ENCODE data around the gene KLHL22. TPM values are rescaled to one million over a fixed set of nuclear protein-coding genes. Genes with fewer than 3 reads are reported as not detected.

The KLHL22 gene
- total RNA-seq, 1 experiment from 2014 or later: 29.4 TPM

DNA sequence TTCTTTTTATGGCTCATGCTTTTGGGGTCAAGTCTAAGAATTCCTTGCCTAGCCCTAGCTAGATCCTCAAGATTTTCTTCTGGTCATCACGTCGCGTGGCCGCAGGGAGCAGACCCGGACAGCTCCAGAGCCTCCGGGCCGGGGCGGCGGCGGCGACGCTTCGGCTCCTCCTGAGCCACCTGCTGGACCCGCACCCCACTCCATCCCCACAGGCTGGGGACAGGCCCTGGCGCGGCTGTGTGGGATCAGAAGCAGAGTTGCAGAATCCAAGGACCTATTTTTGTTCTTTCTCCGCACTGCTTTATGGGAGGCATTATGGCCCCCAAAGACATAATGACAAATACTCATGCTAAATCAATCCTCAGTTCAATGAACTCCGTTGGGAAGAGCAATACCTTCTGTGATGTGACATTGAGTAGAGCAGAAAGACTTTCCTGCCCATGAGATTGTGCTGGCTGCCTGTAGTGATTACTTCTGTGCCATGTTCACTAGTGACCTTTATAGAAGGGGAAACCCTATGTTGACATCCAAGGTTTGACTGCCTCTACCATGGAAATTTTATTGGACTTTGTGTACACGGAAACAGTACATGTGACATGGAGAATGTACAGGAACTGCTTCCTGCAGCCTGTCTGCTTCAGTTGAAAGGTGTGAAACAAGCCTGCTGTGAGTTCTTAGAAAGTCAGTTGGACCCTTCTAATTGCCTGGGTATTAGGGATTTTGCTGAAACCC lies 45.6 kb downstream of the KLHL22 start:
- no peak for DNase-seq (ENCODE audit: low read depth)

DNA sequence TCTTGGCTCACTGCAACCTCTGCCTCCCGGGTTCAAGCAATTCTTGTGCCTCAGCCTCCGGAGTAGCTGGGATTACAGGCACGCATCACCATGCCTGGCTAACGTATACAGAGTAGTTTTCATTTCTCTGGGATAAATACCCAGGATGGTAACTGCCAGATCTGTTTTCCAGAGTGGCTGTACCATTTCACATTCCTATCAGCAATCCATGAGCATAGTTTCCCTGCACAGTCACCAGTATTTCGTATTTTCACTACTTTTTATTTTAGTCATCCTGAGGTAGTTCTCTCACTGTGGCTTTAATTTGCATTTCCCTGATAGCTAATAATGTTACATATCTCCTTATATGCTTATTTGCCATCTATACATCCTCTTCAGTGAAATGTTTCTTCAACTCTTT lies 47.0 kb downstream of the KLHL22 start:
- no peak for DNase-seq (ENCODE audit: low read depth)

DNA sequence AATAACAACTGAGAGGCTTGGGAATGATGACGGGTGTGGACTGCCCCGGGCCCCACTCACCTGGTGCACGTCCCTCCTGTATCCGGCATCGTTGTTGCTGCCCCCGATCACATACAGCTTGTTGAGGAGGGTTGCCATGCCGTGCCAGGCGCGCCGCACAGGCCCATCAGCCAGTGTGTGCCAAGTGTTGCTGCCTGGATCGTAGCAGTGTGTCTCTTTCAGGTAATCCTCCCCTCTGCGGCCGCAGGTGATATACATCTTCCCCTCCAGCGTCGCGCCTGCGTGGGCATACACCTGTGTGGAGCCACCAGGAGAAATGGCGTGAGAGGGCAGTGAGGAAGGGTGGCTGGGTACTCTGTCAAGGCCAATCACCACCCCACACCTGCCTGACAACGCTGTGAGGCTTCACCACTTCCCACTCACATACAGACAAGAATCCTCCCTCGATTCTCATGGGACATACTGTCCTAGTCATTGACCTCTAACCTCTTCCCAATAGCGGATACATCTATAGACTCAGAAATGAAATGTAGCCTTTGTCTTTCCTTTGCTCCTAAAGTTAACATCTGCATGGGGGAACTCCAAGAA lies 49.1 kb downstream of the KLHL22 start:
- DNase-seq (ENCODE audit: low read depth): no peak

DNA sequence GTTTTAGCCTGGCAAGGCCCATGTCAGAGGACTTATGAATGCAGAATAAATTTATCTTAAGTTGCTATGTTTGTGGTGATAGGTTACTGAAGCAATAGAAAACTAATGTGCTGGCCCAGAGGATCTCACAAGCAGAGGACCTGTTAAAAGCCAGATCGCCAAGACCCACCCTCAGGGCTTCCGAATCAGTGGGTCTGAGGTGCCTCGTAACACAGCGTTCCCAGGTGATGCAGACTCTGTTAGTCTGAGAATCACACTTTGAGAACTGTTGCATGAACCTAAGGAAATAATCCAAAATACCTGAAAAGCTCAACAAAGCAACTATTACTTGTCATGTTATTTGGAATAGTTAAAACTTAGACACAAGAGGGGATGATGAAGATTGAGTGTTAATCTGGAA lies 51.3 kb downstream of the KLHL22 start:
- no peak for DNase-seq (ENCODE audit: low read depth)

DNA sequence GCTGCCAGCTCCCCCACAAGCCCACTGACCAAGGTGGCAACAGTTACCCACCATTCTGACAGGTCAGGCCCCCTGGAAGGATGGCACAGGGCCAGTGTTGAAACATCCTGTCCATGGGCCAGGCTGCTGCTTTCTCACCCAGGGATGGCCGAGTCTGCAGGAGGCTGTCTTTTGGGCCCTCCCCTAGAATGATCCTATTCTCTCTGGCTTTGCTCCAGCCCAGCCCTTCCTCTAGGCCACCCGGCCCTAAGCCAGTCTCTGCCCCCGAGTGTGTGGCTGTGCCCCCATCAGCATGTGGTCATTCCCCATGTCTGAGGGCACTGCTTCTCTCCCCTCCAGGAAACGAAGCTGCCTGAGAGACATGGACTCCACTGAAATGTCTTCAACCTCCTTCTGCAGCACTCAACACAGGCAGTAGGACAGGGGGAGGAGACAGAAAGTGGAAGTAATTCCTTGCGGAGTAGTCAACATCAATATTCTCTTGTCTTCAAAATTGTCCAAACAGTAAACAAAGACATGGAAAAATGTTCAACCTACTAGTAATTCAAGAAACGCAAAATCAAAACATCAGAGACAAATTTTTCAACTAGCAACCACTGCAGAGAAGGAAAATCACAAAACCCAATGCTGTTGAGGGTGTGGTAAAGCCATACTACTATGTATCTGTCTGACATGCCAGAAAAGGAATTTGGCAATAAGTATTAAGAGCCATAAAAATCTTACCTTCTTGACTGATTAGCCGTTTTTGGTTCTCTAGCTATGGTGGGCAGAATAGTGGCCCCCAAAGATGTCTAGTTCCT lies 52.9 kb downstream of the KLHL22 start:
- no peak for DNase-seq (ENCODE audit: low read depth)

DNA sequence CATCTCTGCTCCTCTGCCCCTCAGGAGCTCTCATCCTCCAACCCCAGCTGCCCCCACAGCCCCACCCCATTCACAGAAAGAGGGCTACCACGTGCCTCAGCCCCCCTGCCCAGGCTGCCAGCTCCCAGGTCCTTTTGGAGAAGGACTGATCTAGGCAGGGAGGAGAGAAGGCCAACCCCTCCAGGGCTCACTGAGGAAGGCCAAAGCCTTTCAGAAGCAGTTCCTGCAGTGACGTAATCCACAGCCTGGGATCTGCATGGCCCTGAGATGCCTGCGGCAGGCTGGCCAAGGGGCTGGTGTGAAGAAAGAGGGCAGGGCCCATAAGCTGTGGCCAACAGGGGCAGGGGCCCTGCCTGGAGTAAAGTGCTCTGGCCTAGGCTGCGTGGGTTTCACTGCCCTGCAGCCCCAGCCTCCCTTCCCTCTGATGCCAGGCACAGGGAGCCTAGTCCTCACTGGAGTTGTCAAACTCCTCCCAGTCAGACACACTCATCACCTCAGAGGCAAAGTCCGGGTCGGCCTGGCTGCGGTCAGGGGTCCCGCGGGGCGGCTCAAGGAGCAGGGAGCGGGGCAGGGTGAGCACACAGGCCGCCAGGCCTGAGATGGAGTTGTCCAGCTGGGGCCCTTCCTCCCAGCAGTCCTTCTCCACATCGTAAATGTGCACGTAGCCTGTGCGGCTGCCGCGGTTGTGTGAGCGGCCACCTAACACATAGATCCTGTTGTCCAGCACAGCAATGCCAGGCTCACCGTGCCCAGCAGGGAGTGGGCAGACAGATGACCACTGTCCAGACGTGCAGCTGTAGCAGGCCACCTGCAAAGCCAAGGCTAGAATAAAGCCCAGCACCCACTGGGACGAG lies 53.7 kb downstream of the KLHL22 start:
- no peak for DNase-seq (ENCODE audit: low read depth)

DNA sequence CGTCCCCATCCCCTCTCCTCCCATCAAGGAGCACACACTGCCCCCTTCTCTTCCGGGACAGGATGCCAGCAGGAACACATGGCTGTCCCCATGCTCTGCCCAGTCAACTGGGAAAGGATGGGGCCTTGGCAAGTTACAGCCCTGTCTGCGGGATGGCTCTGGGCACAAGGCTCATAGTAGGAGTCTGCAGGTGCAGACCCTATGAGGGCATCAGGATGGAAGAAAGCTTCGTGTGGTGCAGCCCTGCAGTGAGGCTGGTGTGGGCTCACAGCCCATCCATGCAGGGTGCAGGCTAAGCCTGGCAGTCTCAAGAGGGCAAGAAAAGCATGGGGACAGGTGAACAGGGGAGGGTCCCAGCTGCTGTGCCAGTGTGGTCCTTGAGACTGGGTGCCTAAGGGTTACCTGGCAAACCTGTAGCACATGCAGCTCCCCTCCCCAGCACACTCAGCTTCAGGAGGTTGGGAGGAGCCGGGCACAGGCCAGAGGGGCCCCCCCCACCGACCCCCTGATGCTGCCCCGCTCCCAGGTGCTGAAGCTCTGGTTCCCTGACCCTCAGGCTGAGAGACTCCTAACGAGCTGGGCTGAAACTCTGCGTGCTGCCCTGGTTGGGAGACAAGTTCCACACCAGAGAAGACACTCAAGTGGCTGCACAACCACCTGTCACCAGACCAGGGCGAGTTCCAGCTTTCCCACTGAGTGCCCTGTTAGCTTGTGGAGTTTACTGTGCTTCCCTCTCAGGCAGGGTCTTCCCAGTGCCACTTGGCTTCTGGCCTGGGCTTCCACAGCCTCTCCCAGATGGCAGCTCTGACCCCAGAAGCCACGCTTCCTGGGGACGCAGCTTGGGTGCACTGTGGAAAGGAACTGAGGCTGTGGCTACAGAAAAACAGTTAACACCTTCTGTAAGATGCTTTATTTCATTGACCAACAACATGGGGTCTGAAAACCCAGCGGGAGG lies 54.7 kb downstream of the KLHL22 start:
- no peak for DNase-seq (ENCODE audit: low read depth)

DNA sequence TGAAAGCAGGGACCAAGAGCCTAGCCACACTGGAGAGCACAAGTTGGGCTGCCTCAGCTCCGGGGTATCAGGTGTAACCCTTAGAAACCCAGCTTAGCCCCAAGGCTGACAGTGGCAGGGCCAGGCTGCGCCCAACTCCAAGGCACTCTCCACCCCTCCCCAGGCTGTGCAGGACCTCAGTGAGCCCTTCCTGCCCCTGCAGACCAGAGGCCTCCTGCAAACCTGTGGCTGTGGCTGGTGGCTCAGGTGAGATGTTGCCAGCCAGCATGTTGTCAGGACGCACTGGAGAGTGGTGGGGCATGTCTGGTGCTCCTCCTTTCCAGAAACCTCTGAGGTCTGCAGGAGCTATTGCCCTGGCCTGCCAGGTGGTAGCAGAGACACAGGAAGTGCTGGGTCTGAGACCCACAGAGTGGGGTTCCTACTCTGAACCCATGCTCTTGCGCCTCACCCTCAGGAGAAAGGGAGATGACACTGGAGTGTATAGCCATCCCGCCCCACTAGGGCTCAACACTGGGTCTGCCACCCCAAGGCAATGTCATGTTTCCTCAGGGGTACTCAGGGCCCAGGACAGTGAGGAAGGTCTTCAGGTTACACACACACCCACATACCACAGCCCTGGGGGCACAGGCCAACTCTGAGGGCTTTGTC lies 55.5 kb downstream of the KLHL22 start:
- DNase-seq (ENCODE audit: low read depth): no peak

DNA sequence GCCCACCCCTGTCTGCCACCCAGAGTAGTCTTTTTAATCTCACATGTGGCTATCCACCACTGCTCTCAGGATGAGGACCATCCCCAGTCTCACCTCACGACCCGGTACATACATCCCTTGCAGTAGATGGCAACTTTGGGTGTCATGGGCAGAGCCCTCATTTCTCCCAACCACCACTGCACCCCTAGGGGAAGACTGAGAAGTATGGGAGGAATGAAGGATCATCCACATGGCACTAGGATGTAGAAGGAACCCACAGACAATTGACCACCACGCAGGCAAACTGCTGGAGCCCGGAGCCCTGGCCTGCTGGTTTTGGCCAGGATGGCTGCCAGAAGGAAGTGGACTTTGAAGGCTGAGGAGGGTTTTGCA lies 56.1 kb downstream of the KLHL22 start:
- DNase-seq (ENCODE audit: low read depth): no peak

DNA sequence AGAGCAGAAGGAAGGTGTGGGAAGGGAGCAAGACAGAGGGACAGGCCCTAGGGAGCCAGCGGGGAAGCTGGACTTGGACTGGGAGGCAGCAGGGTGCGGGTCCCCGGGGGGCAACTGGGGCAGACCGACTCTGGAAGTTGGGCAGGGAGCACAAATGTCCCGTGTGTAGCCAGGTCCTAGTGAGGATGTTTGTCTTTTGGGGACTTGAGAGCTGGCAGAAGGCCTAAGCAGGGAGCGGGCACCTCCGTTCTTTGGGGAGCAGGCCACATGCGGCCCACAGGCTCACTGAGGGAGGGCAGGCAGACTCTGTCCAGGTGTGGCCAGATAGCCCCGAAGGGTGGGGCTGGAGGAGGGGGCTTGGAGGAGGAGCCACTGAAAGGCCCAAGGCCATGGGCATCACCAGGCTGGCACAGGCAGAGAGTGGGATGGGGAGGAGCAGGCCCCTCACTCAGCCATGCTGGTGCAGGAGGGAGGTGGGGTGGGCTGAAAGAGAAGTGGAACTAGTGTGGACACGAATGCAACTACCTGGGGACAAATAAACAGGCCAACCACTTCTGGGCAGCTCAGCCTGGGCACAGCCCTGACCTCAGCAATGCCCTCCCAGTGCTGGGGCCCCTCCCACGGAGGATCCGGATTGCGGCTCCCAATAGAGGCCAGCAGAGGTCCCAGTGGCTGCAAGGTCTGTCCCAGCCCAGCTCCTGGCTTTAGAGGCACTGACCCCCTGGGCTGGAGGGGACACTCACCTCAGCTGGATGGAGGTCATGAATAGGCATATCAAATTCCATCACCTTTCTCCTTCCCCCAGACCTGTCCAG lies 56.7 kb downstream of the KLHL22 start:
- DNase-seq (ENCODE audit: low read depth): peak; percentile 31

DNA sequence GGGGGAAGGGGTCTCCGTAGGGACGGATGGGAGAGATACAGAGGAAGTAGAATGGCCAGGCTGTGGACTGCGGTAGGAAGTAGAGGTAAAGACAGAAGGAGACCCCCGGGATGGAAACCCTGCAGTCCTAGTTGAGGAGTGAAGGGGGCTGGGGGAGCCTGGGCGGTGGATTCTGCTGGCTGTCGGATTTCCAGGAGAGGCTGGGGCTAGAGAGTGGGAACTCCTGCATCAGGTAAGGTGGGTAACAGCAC lies 57.2 kb downstream of the KLHL22 start:
- no peak for DNase-seq (ENCODE audit: low read depth)

DNA sequence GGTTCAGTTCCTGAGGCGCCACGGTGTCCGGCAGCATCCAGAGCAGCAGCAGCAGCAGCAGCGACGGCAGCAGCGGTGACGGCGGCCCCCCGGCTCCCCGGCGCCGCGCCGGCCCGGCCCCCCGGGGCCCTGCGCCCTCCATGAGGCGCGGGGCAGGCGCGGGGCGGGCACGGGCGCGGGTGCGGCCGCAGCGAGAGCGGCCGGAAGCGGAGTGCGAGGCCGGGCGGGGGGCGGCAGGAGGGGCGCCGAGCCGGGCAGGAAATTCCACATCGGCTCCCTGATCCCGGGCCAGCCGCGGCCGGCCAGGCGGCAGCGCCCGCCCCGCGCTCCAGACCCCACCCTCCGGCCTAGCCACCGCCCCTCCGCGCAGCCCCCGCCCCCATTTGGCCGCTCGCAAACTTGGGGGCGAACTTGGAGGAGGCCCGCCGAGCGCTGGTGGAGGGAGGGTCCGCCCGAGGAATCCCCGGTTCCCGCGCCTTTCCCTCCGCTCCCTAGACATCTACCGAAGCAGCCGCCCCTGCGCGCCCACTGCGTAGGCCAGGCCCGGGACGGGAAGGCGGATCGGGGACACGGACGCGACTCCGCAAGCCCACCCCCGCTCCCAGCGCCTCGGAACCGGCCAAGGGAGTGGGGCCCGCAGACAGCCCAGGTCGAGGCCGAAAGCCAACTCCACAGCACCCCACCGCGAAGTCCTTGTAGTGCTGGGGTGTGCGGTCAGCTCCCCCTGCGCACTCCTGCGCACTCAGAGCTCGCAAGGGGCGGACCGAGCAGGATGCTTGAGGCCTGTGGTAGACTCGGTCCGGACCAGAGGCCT lies 57.8 kb downstream of the KLHL22 start, which contains the start of gene SCARF2:
Gene SCARF2 (minus strand): TSS at position 213 of the 814 bp plus-strand sequence. CDS start 71 bp downstream, at position 142.
- peak; percentile 11 for DNase-seq (ENCODE audit: low read depth)

DNA sequence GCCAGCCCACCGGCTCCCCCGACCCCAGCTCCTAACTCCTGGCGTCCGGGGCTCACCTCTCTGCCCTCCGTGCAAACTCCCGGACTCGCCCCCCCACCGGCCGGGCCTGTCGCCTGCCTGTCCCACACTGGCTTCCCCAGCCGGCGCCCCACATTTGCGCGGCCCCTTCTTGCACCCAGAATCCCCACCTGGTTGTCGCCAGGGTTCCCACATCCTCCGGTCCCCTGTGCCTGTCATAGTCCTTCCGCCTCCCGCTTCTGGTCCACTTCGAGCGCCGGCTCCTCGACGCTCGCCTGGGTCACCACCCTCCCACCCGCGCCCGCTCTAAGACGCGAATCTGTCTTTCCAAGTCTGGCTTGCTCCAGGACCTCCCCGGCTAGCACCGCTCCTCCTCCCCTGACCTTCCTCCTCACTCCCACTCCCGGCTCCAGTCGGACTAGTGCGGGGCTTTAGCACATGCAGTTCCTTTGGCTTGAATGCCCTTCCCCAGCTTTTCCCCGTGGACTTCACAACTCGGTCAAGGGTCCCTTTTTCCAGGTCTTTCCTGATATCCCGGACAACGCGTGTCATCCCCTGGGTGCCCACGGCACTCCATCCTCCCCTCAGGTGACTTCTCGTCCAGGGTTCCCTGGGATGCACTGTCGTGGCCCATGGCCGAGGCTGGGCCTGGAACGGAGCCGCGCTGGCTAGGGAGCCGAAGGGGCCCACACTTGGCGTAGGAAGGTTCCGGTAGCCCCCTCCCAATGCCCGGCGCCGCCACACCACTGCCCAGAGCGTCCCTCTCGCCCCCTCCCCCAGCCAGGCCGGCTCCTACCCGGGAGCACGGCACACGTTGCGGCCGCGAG lies 58.6 kb downstream of the KLHL22 start:
- DNase-seq (ENCODE audit: low read depth): peak; percentile 18

DNA sequence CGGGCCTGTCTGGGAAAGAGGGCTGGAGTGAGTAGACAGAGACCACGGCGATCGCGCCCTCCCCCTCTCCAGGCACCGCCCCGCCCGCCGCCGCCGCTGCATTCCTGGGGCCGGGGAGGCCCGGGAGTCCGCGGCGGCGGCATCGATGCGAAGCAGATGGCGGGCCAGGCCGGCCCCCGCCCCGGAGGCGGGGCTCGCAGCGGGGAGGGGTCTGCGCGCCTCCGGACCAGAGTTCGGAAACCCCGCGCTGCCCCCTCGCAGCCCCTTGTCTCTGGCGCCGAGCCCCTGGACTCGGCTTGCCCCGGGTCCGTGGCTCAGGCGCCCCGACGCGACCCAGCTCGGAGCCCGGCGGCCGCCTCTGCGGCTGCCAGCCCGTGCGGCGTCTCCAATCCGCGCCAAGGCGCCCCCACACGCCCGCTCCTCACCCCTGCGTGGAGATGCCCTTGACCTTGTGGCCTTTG lies 59.3 kb downstream of the KLHL22 start:
- peak; percentile 8 for DNase-seq (ENCODE audit: low read depth)

DNA sequence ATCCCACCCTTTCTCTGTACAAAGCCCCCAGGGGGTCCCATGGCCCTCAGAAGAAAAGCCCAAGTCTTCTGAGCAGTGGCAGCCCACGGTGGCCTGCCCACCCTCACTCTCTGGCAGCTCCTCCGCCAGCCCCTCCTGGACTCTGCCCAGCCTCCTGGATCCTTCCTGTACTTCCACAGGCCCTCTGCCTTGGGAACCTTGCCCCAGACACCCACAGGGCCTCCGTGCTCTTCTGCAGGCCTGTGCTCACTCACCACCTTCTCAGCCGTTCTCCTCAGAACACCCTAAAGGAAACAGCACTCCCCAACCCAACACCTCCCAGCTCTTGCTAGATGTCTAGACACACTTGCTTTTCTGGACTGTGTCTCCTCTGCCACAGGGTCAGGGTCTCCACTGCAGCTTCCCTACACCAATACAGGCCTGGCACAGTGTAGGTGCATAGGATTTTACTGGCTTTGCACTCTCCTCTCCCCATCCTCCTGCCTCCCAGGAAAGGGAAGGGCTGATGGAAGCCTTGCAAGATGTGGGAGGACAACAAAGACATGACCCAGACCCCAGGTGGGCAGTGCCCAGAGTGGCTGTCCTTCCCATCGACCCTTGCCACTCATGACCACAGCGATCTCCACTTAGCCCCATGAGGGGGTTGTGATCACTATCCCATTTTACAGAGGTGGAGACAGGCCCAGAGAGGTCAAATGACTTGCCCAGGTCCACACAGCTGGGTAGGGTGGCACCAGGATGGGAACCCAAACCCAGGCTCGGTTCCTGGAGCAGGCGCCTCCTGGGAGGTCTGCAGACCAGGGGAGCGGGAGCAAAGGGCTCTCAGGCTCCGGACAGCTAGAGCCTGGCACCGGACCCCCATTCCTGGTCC lies 59.9 kb downstream of the KLHL22 start:
- DNase-seq (ENCODE audit: low read depth): no peak

DNA sequence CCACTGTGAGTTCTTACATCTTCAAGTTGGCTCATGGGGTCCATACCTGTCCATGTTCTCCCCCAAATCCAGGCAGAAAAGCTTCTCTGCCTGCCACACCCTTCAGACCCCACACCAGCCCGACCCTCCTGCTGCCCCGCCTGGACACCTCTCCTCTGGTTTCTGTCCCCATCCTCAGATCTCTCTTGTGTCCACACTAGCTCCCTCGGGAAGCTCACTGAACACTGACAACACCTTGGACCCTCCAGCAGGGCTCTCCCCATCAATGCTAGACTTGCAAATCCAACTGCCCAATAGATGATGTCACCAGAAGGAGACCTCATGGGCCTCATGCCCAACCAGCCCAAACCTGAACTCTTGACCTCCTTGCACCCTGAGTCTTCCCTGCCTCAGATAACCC lies 60.8 kb downstream of the KLHL22 start:
- DNase-seq (ENCODE audit: low read depth): no peak

Data from LHCN-M2 (cell line).